ENCODE measurements around the gene TRIM47. TPM values are rescaled to one million over a fixed set of nuclear protein-coding genes. Genes with fewer than 3 reads are reported as not detected.

TRIM47 gene
- total and polyA plus RNA-seq, 2 of the 13 experiments (the other 11 are each of a cell fraction or from before 2014, with no cell fraction given), result 33.5 to 82.0 TPM

DNA sequence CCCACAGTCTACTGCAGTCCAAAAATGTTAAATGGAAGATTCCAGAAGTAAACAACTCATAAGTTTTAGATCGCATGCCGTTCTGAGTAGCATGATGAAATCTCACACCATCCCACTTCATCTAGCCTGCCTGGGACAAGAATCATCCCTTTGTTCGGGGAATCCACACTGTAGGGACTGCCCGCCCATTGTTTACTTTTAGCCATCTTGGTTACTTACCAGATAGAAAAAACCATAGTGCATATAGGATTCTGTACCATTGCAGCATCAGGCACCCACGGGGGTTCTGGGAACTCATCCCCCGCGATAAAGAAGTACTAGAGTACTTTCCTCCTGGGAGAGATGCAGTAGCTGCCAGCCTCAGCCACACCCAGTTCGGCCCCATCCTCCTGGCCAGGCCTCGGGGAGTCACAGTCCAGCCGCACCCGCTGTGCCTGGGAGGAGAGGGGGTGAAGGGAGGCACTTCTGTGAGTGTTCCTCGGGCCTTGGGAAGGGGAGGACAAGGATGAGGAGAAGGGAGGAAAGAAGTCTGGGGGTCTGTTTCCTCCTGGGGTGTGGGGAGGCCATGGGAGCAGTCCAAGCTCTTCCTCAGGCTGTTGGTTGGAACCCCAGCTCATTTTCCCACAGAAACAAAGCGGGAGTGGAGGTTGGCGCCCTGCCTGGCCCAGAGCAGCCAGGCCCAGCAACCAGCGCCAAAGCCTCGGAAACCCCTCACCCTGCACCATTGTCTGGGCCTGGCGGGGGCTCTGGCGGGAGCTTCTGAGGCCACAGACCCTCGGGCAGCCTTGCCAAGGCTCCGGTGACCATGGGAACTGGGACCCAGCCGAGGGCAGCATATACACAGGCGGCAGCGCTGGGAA lies 8.9 kb downstream of the TRIM47 start (continued):
- peak in 1 of 2 experiments; percentile 60; a peak in 1 of 4 replicates for TF ChIP-seq REST (IDR thresholded peaks at IDR 0.05; ENCODE audit: borderline replicate concordance in 1 of 2, low read depth in 1 of 2, low read length in 2 of 2)
- TF ChIP-seq WIZ (CRISPR knock-in tag; IDR thresholded peaks at IDR 0.05), result 0 out of 2 replicates have a peak, but pooled peaks have one; percentile 52
- peak; percentile 17 for TF ChIP-seq RBM22 (optimal IDR thresholded peaks at IDR 0.05; ENCODE audit: low read length)
- peak; percentile 50; the same call in 1 of the 2 replicates for TF ChIP-seq HNF4A (CRISPR knock-in tag; IDR thresholded peaks at IDR 0.05)
- TF ChIP-seq TBL1XR1 (IDR thresholded peaks at IDR 0.05; ENCODE audit: borderline replicate concordance, low read length, partially characterized antibody), result peak; percentile 46
- TF ChIP-seq ZNF354B (CRISPR knock-in tag; IDR thresholded peaks at IDR 0.05), result no peak
- TF ChIP-seq FOXK1 (CRISPR knock-in tag; IDR thresholded peaks at IDR 0.05; ENCODE audit: borderline replicate concordance, low read depth), result peak; percentile 57; the same call in 1 of the 2 replicates
- TF ChIP-seq SMC3 (IDR thresholded peaks at IDR 0.05; ENCODE audit: low read length), result peak; percentile 3; the same call in 1 of the 2 replicates
- TF ChIP-seq CBX1 (IDR thresholded peaks at IDR 0.05; ENCODE audit: low read depth), result peak; percentile 14
- TF ChIP-seq SRSF1 (optimal IDR thresholded peaks at IDR 0.05; ENCODE audit: low read depth, low read length), result peak; percentile 19

All from HepG2 (cell line).